Coronary artery (tissue), 2 donors: Measurements from ENCODE around the gene ANKRD28.

Experiments
- DNase-seq: peaks from one replicate; pipeline ENCODE4 v3.0.0-alpha.2; 2017; ENCODE audit warnings: low spot score
- H3K27ac ChIP-seq, 2 donors: fragments of 200-600 bp; sonication (generic); one replicate each; pipeline ENCODE4 v1.5.1; 2016 to 2019
- H3K4me3 ChIP-seq: fragments of 200-600 bp; sonication (generic); 2 replicates; pipeline ENCODE4 v1.5.1; 2016; ENCODE audit warnings: mild to moderate bottlenecking, moderate library complexity
- TF ChIP-seq, protein P1 (sequence below): fragments of 200-600 bp; sonication (generic); IDR thresholded peaks from one replicate; pipeline ENCODE4 v1.5.1; 2019; ENCODE audit warnings: antibody characterized with exemption

ANKRD28 gene

DNA sequence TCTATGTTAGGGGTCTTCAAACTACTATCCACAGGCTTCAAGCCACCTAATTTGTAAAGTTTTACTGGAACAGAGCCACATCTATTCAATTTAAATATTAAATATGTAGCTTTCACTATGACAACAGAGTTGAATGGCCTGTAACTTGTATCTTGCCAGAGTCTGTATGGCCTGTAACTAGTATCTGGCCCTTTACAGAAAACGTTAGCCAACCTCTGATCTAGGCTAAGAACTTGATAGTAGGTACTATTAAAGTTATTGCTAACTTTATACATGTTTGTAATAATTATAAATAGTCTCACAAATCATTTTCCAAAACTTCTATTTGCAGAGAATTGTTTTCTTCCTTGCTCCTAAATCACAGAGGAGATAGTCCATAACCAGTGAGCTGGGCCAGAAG is 40.0 kb downstream of the ANKRD28 start:
- Histone ChIP-seq H3K27ac (peak overlapping the region in 1 of 2 donors; percentile 3), H3K4me3 (no peak overlapping the region)
- DNase-seq = no peak
- TF ChIP-seq, protein P1, sequence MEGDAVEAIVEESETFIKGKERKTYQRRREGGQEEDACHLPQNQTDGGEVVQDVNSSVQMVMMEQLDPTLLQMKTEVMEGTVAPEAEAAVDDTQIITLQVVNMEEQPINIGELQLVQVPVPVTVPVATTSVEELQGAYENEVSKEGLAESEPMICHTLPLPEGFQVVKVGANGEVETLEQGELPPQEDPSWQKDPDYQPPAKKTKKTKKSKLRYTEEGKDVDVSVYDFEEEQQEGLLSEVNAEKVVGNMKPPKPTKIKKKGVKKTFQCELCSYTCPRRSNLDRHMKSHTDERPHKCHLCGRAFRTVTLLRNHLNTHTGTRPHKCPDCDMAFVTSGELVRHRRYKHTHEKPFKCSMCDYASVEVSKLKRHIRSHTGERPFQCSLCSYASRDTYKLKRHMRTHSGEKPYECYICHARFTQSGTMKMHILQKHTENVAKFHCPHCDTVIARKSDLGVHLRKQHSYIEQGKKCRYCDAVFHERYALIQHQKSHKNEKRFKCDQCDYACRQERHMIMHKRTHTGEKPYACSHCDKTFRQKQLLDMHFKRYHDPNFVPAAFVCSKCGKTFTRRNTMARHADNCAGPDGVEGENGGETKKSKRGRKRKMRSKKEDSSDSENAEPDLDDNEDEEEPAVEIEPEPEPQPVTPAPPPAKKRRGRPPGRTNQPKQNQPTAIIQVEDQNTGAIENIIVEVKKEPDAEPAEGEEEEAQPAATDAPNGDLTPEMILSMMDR = no peak

DNA sequence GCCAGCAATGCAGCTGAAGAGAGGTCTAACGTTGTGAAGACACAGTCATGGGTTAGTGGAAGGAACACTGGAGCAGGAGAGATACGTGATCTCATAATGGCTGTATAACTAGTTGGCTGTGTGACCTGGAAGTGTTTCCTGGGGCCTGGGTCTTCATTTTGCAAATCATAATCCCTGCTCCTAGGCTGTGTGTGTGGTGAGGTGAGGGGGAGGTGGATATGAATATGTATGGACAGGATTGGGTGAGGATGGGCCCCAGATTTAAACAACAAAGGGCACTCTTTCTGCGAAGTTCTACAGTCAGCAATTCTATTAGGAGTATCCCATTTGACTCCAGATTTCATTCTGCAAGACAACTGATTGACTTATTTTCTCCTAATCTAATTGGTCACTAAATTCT is 41.3 kb downstream of the ANKRD28 start:
- H3K27ac ChIP-seq = no peak overlapping the region

DNA sequence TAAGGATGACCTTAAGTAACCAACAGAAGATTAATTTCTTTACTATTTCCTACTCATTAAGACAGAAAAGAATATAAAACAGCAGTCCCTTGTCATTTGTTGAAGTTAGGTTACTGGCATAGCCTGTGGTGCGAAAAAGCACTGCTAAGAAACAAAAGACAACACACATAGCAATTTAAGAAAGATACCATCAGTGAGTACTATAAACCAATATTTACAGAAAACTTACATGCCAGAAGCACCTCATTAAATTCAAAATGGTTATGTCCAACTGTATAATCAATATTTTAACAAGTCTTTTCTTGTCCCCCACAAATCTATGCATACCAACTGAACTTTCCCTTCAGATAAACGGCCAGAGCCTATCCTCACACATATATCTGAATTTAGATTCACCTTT is 42.0 kb downstream of the ANKRD28 start:
- no peak overlapping the region for H3K4me3 ChIP-seq
- H3K27ac ChIP-seq = no peak overlapping the region
- no peak for DNase-seq
- TF ChIP-seq, protein P1 = no peak

More for the DNA sequence above, 41.3 kb downstream of the ANKRD28 start:
- H3K4me3 ChIP-seq = no peak overlapping the region
- no peak for DNase-seq
- TF ChIP-seq, protein P1 = no peak

DNA sequence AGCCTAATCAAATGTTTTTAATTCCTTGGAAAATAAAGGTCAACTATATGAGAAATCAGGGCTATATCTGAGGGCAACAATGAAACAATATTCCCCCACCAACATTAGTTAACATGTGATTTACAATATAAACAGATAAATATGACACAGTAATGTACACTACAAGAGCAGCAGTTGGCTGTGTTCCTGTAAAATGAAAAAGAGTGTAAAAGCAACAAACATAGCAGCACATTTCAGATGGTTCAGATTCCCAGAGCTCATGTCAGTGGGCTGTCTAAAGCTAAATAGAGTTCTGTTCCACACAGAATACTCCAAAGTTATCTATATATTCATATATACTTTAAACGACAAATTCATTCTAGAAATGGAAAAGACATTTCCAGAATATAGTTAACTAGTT is 42.6 kb downstream of the ANKRD28 start:
- no peak overlapping the region for H3K4me3 ChIP-seq
- TF ChIP-seq, protein P1 = no peak
- DNase-seq = no peak
- H3K27ac ChIP-seq = no peak overlapping the region

DNA sequence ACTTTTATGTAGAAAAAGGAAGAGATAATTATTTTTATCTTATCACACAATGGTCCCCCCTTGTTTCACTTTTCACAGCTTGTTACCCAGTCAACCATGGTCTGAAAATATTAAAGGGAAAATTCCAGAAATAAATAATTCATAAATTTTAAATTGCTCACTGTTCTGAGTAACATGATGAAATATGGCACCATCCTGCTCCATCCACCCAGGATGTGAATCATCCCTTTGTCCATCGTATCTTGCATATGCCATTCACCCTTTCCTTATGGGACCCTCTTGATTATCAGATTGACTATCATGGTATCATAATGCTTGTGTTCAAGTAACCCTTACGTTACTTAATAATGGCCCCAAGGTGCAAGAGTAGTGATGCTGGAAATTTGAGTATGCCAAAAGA is 43.7 kb downstream of the ANKRD28 start:
- H3K4me3 ChIP-seq = no peak overlapping the region
- no peak overlapping the region for H3K27ac ChIP-seq
- TF ChIP-seq, protein P1 = no peak
- no peak for DNase-seq

DNA sequence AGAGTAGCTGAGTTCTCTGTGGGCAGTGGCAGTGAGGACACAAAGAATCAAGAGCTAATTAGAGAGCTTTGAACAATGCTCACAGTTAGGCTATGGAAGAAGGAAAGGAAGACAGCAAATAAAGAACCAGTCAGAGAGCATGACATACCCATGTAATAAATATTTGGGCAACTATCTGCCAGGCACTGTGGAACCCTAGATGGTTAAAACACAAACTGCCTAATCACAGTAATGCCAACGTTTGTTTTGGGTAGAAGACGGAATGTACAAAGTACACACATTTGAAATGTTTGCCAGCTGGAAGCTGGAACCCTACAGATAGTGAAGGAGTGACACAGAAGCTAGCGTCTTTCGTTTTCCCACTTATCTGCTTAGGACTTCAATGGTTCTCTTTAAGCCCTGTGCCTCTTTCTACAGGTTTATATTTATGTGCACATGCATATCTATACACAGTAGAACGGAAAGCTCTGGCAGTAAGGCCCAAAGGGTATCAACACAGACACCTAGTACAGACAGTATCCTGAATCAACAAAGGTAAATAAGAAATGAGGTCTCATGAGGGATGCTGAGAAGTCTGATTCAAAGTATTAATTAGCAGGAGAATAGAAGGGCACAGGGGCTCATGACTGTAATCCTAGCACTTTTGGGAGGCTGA is 44.6 kb downstream of the ANKRD28 start:
- peak overlapping the region; percentile 33 for H3K4me3 ChIP-seq
- peak overlapping the region in 1 of 2 donors; percentile 40 for H3K27ac ChIP-seq
- DNase-seq = no peak
- TF ChIP-seq, protein P1 = no peak

DNA sequence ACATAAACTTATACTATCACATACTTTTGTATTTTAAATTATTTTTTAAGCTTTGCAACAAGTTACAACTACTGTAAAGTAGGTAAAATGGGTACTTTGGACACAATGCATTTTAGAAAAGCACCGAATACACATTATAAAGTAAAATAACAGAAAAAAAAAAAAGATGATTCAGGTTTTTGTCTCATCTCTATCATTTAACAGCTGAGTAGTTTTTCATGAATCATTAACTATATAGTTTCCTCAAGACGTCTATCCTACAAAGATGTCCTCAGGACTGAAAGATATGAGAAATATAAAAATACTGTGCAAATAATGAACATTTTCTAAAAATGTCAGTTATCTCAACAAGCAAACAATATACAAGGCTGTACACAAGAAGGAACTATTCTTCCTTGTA is 46.9 kb downstream of the ANKRD28 start:
- no peak overlapping the region for H3K4me3 ChIP-seq
- TF ChIP-seq, protein P1 = no peak
- DNase-seq = no peak
- no peak overlapping the region for H3K27ac ChIP-seq
